ENCODE data around the gene FIGNL2.
"Not testable (repeated sequence)": the region's sequence is repeated elsewhere in the genome, so short reads cannot be mapped to it uniquely, and the experiment has no call there.

The FIGNL2 gene

DNA sequence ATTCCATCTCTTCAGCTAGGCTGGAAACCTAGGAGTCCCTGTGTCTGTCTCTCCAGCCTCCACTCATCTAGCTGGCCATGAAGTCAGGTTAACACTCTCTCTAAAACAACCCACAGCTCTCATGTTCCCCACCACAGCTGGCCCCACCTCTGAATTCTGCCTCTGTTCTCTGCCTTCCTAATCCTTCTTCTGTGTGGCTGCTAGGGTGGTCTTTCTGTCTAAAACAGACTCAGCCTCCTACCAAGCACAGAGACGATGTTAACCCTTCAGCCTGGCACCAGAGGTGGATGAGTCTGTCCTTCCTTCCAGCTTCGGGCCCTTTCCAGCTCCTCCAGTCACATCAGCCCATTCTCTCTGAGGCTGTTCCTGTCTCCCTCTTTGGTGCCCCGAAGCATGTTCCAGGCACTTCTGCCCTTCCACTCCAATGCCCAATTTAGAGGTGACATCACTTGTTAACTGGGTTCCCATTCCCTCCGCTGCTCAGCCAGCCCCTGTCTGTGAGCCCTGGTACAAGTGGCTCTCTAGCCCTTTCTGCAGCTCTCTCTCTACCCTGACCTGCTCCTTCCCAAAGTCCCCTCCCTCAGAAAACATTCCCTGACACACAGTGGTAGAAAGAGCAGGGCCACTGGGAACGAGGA lies 9.1 kb downstream of the FIGNL2 start:
- Histone ChIP-seq H3K9ac (ENCODE audit: low read depth, low read length) (no peak overlapping the region), H3K4me3 (ENCODE audit: low read depth, low read length) (no peak overlapping the region), H3K27me3 (ENCODE audit: control insufficient read depth, insufficient read depth, low read length) (no peaks in the 10 kb centered on the region)

DNA sequence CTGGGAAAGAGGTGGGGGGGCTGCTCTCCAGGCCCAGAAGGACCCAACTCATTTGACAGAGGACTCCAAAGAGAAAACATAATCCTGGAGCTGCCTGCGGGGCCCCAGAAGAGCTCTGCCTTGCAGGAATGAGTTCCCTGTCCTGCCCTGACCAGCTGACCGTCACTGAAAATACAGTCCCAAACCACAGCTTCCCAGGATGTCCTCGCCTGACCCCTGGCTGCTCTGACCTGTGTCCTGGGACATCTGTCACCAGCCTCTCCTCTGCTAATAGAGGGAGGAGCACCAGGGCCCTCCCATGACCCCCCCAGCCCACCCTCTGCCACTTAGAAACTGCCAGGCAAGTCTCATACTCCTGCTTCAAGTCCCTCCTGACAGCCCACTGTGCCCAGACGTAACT lies 9.8 kb downstream of the FIGNL2 start:
- Histone ChIP-seq H3K4me1 (ENCODE audit: control insufficient read depth, insufficient read depth, low read length) (peaks cover 22% of the 10 kb centered on the region), H3K9ac (ENCODE audit: low read depth, low read length) (no peak overlapping the region), H3K27ac (ENCODE audit: low read depth, low read length) (no peak overlapping the region), H3K36me3 (ENCODE audit: control insufficient read depth, insufficient read depth, low read length) (no peaks in the 10 kb centered on the region), H3K9me3 (ENCODE audit: control insufficient read depth, insufficient read depth, low read length) (no peaks in the 10 kb centered on the region), H3K4me3 (ENCODE audit: low read depth, low read length) (no peak overlapping the region), H3K27me3 (ENCODE audit: control insufficient read depth, insufficient read depth, low read length) (no peaks in the 10 kb centered on the region)

More for the DNA sequence above, 9.1 kb downstream of the FIGNL2 start:
- Histone ChIP-seq H3K27ac (ENCODE audit: low read depth, low read length) (no peak overlapping the region), H3K4me1 (ENCODE audit: control insufficient read depth, insufficient read depth, low read length) (peaks cover 22% of the 10 kb centered on the region), H3K36me3 (ENCODE audit: control insufficient read depth, insufficient read depth, low read length) (no peaks in the 10 kb centered on the region), H3K9me3 (ENCODE audit: control insufficient read depth, insufficient read depth, low read length) (no peaks in the 10 kb centered on the region)

DNA sequence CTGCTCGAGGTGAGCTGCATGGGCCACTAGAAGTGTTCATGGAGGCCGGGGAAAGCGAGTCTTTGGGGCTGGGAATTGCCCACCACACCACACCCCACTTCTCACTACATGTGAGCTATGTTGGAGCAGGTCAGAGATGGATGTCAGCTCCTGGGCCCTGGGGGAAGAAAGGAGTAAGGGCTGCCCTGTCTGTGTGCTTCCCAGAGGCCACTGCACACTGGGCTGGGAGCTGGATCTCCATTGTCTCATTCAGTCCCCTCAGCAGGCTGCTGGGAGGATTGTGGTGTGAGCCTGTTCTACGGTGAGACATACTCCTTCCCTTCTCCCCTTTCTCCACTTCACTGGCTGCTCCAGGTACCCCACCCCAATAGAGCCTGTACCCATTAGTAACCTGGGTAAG lies 10.5 kb downstream of the FIGNL2 start:
- no peaks in the 10 kb centered on the region for H3K9me3 ChIP-seq (ENCODE audit: control insufficient read depth, insufficient read depth, low read length)
- H3K27me3 ChIP-seq (ENCODE audit: control insufficient read depth, insufficient read depth, low read length), result no peaks in the 10 kb centered on the region
- no peaks in the 10 kb centered on the region for H3K36me3 ChIP-seq (ENCODE audit: control insufficient read depth, insufficient read depth, low read length)
- peak overlapping the region; percentile 79 for H3K27ac ChIP-seq (ENCODE audit: low read depth, low read length)
- no peak overlapping the region for H3K9ac ChIP-seq (ENCODE audit: low read depth, low read length)
- no peak overlapping the region for H3K4me3 ChIP-seq (ENCODE audit: low read depth, low read length)
- peaks cover 22% of the 10 kb centered on the region for H3K4me1 ChIP-seq (ENCODE audit: control insufficient read depth, insufficient read depth, low read length)

DNA sequence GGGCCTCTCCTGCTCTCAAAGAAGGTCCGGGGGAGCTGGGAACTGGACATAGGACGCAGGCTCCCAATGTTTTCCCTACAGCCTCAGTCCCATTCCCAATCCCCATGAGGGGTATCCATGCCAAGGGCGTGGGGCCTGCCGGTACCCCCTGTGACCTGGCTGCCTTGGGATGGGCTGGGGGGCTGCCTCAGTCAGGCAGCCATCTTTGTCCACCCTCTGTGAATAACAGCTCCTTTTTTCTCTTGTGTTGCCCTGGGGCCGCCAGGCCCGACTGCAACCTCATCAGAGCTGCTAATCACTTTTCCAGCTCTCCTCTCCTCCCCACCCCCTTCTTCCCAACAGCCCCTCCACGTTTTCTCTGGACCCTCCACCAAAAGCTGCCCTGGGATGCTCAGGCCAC lies 11.2 kb downstream of the FIGNL2 start:
- H3K27ac ChIP-seq (ENCODE audit: low read depth, low read length), result peak overlapping the region; percentile 79
- no peaks in the 10 kb centered on the region for H3K36me3 ChIP-seq (ENCODE audit: control insufficient read depth, insufficient read depth, low read length)
- H3K27me3 ChIP-seq (ENCODE audit: control insufficient read depth, insufficient read depth, low read length), result no peaks in the 10 kb centered on the region
- H3K4me3 ChIP-seq (ENCODE audit: low read depth, low read length), result no peak overlapping the region
- no peaks in the 10 kb centered on the region for H3K9me3 ChIP-seq (ENCODE audit: control insufficient read depth, insufficient read depth, low read length)
- peaks cover 28% of the 10 kb centered on the region for H3K4me1 ChIP-seq (ENCODE audit: control insufficient read depth, insufficient read depth, low read length)
- H3K9ac ChIP-seq (ENCODE audit: low read depth, low read length), result no peak overlapping the region

DNA sequence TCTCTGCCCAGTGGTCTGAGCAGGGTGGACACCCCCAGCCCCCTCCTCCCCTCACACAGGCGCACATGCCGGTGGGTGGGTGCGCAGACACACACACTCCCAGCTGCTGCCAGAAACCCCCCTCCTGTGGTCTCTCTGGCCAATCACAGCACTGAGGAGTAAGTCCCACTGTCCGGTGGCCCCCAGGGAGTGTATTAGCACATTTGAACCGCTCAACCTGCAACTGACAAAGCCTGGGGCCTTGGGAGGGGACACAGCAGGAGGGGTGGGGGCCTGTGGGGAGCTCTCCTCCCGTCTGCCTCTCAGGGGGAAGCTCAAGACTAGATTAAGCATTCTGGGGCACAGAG lies 11.7 kb downstream of the FIGNL2 start:
- Histone ChIP-seq H3K9me3 (ENCODE audit: control insufficient read depth, insufficient read depth, low read length) (no peaks in the 10 kb centered on the region), H3K9ac (ENCODE audit: low read depth, low read length) (no peak overlapping the region), H3K27ac (ENCODE audit: low read depth, low read length) (peak overlapping the region; percentile 79), H3K4me3 (ENCODE audit: low read depth, low read length) (no peak overlapping the region), H3K36me3 (ENCODE audit: control insufficient read depth, insufficient read depth, low read length) (no peaks in the 10 kb centered on the region), H3K27me3 (ENCODE audit: control insufficient read depth, insufficient read depth, low read length) (no peaks in the 10 kb centered on the region), H3K4me1 (ENCODE audit: control insufficient read depth, insufficient read depth, low read length) (peaks cover 30% of the 10 kb centered on the region)

DNA sequence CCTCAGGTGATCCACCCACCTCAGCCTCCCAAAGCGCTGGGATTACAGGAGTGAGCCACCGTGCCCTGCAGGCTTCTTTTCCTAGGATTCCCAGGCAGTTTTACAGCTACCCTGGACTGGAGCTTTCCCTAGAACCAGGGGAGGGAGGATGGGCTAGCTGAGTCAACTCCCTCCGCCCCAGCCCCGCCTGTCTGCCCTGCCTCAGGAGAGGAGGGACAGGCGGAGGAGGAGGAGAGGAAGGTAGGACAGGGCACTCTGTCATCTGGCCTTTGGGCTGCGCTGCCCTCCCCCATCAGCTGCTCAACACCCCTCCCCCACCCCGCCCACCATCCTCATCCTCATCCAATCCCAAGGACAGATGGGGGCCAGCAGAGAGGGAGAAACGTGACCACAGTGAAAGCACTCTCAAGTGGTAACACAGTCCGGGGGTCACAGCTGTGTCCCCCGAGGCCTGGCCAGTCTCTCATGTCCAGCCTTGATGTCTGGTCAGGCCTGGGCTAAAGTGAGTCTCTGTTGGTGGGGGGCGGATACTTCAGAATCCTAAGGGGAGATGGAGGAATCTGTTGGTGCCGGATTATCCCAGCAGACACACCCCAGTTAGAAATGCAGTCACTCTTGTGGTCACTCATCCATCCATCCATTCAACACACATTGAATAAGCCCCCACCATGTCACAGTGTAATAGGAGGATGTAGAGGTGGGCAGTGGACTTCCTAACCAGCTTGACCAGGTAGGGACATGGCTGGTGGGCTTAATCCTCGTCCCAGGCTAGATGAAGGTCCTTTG lies 12.3 kb downstream of the FIGNL2 start:
- no peaks in the 10 kb centered on the region for H3K36me3 ChIP-seq (ENCODE audit: control insufficient read depth, insufficient read depth, low read length)
- H3K4me3 ChIP-seq (ENCODE audit: low read depth, low read length), result no peak overlapping the region
- no peak overlapping the region for H3K9ac ChIP-seq (ENCODE audit: low read depth, low read length)
- H3K27me3 ChIP-seq (ENCODE audit: control insufficient read depth, insufficient read depth, low read length), result no peaks in the 10 kb centered on the region
- peak overlapping the region; percentile 79 for H3K27ac ChIP-seq (ENCODE audit: low read depth, low read length)
- H3K9me3 ChIP-seq (ENCODE audit: control insufficient read depth, insufficient read depth, low read length), result no peaks in the 10 kb centered on the region
- peaks cover 35% of the 10 kb centered on the region for H3K4me1 ChIP-seq (ENCODE audit: control insufficient read depth, insufficient read depth, low read length)

DNA sequence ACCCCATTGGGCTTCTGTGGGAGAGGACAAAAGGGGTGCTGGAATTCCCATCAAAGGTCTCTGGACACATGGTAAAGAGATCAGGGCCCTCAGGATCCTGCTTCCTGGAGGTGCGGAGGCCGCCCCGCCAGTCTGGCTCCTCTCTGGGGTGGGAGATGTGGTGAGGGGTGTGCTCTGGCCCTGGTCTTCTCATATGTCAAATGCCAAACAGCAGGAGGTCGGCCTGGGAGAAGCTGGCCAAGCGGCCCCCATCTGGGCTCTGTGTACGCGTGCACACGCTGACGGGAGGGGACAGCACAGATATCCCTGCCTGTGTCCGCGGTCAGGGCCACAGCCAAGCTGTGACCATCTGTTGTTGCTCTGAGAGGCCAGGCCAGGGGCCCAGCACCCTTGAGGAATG lies 14.1 kb downstream of the FIGNL2 start:
- no peak overlapping the region for H3K27ac ChIP-seq (ENCODE audit: low read depth, low read length)
- H3K9me3 ChIP-seq (ENCODE audit: control insufficient read depth, insufficient read depth, low read length), result no peaks in the 10 kb centered on the region
- no peak overlapping the region for H3K9ac ChIP-seq (ENCODE audit: low read depth, low read length)
- no peaks in the 10 kb centered on the region for H3K27me3 ChIP-seq (ENCODE audit: control insufficient read depth, insufficient read depth, low read length)
- H3K4me1 ChIP-seq (ENCODE audit: control insufficient read depth, insufficient read depth, low read length), result peaks cover 45% of the 10 kb centered on the region
- no peaks in the 10 kb centered on the region for H3K36me3 ChIP-seq (ENCODE audit: control insufficient read depth, insufficient read depth, low read length)
- no peak overlapping the region for H3K4me3 ChIP-seq (ENCODE audit: low read depth, low read length)

DNA sequence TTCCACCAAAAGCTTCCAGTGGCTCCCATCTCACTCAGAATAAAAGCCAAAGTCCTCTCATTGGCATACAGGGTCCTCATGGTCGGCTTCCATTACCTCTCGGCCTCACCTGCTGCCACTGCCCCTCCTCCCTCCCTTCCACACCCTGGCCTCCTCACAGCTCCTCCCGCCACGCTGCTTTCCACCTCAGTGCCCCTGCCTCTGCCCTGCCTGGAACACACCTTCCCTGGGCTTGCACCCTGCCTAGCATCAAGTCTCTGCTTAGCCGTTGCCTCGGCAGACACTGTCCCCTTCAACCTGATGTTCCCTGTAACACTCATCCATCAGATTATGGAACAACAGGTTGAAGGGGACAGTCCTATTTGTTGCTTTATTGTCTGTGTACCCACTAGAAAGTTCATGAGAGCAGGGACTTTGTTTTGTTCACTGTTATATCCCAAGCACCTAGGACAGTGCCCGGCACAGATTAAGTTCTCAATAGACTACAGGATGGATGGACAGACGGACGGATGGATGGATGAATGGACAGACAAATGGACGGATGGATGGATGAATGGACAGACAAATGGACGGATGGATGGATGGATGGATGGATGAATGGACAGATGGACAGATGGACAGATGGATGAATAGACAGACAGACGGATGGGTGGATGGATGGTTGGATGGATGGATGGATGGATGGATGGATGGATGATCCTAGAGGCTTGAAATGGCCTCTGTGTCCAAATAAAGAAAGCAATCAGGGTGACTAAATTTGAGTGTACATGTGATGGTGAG lies 14.9 kb downstream of the FIGNL2 start:
- Histone ChIP-seq H3K4me1 (ENCODE audit: control insufficient read depth, insufficient read depth, low read length) (peaks cover 51% of the 10 kb centered on the region), H3K9ac (ENCODE audit: low read depth, low read length) (no peak overlapping the region), H3K4me3 (ENCODE audit: low read depth, low read length) (no peak overlapping the region), H3K27me3 (ENCODE audit: control insufficient read depth, insufficient read depth, low read length) (no peaks in the 10 kb centered on the region), H3K27ac (ENCODE audit: low read depth, low read length) (no peak overlapping the region), H3K36me3 (ENCODE audit: control insufficient read depth, insufficient read depth, low read length) (no peaks in the 10 kb centered on the region), H3K9me3 (ENCODE audit: control insufficient read depth, insufficient read depth, low read length) (no peaks in the 10 kb centered on the region)

DNA sequence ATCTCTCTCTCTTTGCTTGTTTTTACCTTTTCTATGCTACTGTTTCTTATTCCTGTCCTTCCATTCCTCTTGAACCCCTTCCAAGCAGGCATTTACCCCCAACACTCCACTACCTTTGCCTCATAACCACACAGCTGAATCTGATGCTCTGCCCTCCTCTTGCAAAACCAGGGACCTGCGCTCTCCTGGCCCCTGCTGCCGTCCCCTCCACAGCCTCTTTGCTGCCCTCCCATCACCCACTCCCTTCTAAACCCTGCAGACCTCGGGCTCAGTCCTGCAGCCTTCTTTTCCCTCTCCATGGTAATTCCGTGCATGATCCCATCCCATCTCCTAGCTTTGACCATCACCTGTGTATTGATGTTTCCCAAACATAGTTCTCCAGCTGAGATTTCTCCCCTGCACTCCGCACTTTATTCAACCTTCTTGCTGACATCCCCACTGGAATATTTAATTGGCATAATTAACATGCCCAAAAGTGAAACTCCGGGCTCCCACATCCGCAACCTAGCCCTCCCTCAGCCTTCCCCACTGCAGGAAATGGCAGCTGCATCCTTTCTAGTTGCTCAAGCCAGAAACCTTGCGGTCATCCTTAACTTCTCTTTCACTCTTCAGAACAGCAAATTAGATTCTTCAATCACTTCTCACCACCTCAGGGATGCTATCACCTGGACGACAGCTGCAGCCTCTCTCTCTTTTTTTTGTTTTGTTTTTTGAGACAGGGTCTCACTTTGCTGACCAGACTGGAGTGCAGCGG lies 16.0 kb downstream of the FIGNL2 start:
- no peaks in the 10 kb centered on the region for H3K36me3 ChIP-seq (ENCODE audit: control insufficient read depth, insufficient read depth, low read length)
- no peak overlapping the region for H3K9ac ChIP-seq (ENCODE audit: low read depth, low read length)
- H3K9me3 ChIP-seq (ENCODE audit: control insufficient read depth, insufficient read depth, low read length), result no peaks in the 10 kb centered on the region
- peaks cover 53% of the 10 kb centered on the region for H3K4me1 ChIP-seq (ENCODE audit: control insufficient read depth, insufficient read depth, low read length)
- H3K4me3 ChIP-seq (ENCODE audit: low read depth, low read length), result no peak overlapping the region
- H3K27ac ChIP-seq (ENCODE audit: low read depth, low read length), result no peak overlapping the region
- no peaks in the 10 kb centered on the region for H3K27me3 ChIP-seq (ENCODE audit: control insufficient read depth, insufficient read depth, low read length)

DNA sequence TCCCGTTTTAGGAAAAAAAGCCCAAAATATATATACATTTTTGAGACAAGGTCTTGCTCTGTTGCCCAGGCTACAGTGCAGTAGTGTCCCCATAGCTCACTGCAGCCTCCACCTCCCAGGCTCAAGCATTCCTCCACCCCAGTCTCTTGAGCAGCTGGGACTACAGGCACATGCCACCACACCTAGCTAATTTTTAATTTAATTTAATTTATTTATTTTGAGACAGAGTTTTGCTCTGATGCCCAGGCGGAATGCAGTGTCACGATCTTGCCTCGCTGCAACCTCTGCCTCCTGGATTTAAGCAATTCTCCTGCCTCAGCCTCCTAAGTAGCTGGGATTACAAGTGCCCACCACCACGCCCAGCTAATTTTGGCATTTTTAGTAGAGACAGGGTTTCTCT lies 16.7 kb downstream of the FIGNL2 start:
- H3K4me3 ChIP-seq (ENCODE audit: low read depth, low read length); H3K27me3 ChIP-seq (ENCODE audit: control insufficient read depth, insufficient read depth, low read length); H3K9ac ChIP-seq (ENCODE audit: low read depth, low read length); H3K27ac ChIP-seq (ENCODE audit: low read depth, low read length); H3K36me3 ChIP-seq (ENCODE audit: control insufficient read depth, insufficient read depth, low read length); H3K9me3 ChIP-seq (ENCODE audit: control insufficient read depth, insufficient read depth, low read length): not testable (repeated sequence)
- H3K4me1 ChIP-seq (ENCODE audit: control insufficient read depth, insufficient read depth, low read length), result peaks cover 48% of the 10 kb centered on the region
